Activated CD4-positive, alpha-beta T cell treated with anti-CD3 and anti-CD28 coated beads for 36 hours (primary cell): Measurements from ENCODE around the gene KLK10. TPM values are rescaled to one million over a fixed set of nuclear protein-coding genes. Genes with fewer than 3 reads are reported as not detected.

Source experiments
- ATAC-seq: fragments of 200-7000 bp; cut with Tn5 transposase; one replicate; pipeline ENCODE4 v1.10.0; 2021; ENCODE audit warnings: mild to moderate bottlenecking, moderate library complexity
- CTCF ChIA-PET: fragments of 350-600 bp; sonication (Branson Sonifier 250); formaldehyde crosslinking; loops from one replicate; lab custom pipeline; 2021; ENCODE audit warnings: antibody characterized with exemption; lab: Charles Lee
- POLR2A ChIA-PET: fragments of 350-600 bp; sonication (Branson Sonifier 250); formaldehyde crosslinking; loops from one replicate; lab custom pipeline; 2021; ENCODE audit warnings: antibody characterized with exemption, inconsistent platforms; lab: Charles Lee
- DNase-seq: peaks from one replicate; pipeline ENCODE4 v3.0.0-alpha.2; 2020
- H3K27ac Mint-ChIP-seq: one replicate; pipeline ENCODE4 v1.8.0; 2021; ENCODE audit warnings: mixed read lengths
- H3K27me3 Mint-ChIP-seq: one replicate; pipeline ENCODE4 v1.8.0; 2021; ENCODE audit warnings: mixed read lengths
- H3K36me3 Mint-ChIP-seq: one replicate; pipeline ENCODE4 v1.8.0; 2021; ENCODE audit warnings: low read depth, mixed read lengths
- H3K4me1 Mint-ChIP-seq: one replicate; pipeline ENCODE4 v1.8.0; 2021; ENCODE audit warnings: mixed read lengths
- H3K4me3 Mint-ChIP-seq: one replicate; pipeline ENCODE4 v1.8.0; 2021; ENCODE audit warnings: mild to moderate bottlenecking, moderate library complexity, mixed read lengths
- H3K9me3 Mint-ChIP-seq: one replicate; pipeline ENCODE4 v1.8.0; 2021; ENCODE audit warnings: low read depth, mixed read lengths
- intact Hi-C, 2 experiments: fragments of 100-400 bp; cut with DNase I in 1 of 2; cut with micrococcal nuclease in 1 of 2; formaldehyde crosslinking; loops; one replicate each; pipeline versions ENCODE4 v1.14.2 to v1.15.1; 2022 to 2024; cut with DNase I, micrococcal nuclease
- total RNA-seq, 2 experiments: library from RNA; stranded (reverse); gene quantifications; one replicate each; pipeline ENCODE4 v1.2.3, GENCODE V29; 2021

The KLK10 gene
- total RNA-seq, 2 experiments from 2014 or later, result not detected

DNA sequence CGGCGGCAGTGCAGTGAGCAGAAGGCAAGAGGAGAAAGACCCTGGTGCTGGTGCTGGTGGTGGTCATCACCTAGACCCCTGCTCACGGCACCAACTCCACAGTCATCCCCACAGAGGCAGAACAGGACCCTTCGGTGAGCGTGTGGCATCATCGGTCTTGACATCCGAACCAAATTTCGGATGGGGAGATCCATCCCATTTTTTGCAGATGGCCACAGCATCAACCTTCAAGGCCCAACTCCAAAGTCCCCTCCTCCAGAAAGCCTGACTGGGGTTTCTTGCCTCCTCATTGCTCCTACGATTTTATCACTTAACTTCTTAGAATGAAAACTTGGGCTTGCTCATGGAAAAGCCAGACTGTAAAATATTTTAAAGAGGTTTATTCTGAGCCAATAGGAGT is 24.0 kb upstream of the KLK10 start:
- no peaks in the 10 kb centered on the region for H3K4me1 Mint-ChIP-seq
- H3K27me3 Mint-ChIP-seq, result peaks cover 10% of the 10 kb centered on the region
- no peaks in the 10 kb centered on the region for H3K36me3 Mint-ChIP-seq
- intact Hi-C loops, result no loop called here
- DNase-seq (no peak), ATAC-seq (no peak)
- H3K9me3 Mint-ChIP-seq, result no peaks in the 10 kb centered on the region
- no peak overlapping the region for H3K4me3 Mint-ChIP-seq
- no peak overlapping the region for H3K27ac Mint-ChIP-seq
- CTCF ChIA-PET, result no interaction called here
- POLR2A ChIA-PET, result no interaction called here

GRCh38 chr19:51040151-51040550 is 20.6 kb upstream of the KLK10 start:
- Mint-ChIP-seq H3K4me3 (no peak overlapping the region), H3K27me3 (no peaks in the 10 kb centered on the region), H3K27ac (no peak overlapping the region), H3K4me1 (no peaks in the 10 kb centered on the region), H3K9me3 (no peaks in the 10 kb centered on the region), H3K36me3 (no peaks in the 10 kb centered on the region)
- intact Hi-C loops, result no loop called here
- ChIA-PET CTCF (no interaction called here), POLR2A (no interaction called here)
- DNase-seq (no peak), ATAC-seq (no peak)

GRCh38 chr19:51036519-51036918 is 17.0 kb upstream of the KLK10 start:
- intact Hi-C loops, result no loop called here
- no peak overlapping the region for H3K27ac Mint-ChIP-seq
- DNase-seq (no peak), ATAC-seq (no peak)
- POLR2A ChIA-PET, result no interaction called here
- no peak overlapping the region for H3K4me3 Mint-ChIP-seq
- H3K36me3 Mint-ChIP-seq, result no peaks in the 10 kb centered on the region
- H3K4me1 Mint-ChIP-seq, result no peaks in the 10 kb centered on the region
- CTCF ChIA-PET, result no interaction called here
- H3K27me3 Mint-ChIP-seq, result peaks cover 3% of the 10 kb centered on the region
- no peaks in the 10 kb centered on the region for H3K9me3 Mint-ChIP-seq

GRCh38 chr19:51034704-51035103 is 15.2 kb upstream of the KLK10 start, which contains the start of gene KLK12:
KLK12 (minus strand) TSS chr19:51035002; CDS start chr19:51034621, 381 bp downstream.
- intact Hi-C loops, result no loop called here
- H3K4me3 Mint-ChIP-seq, result no peak within 1 kb of the TSS
- peaks cover 11% of the 10 kb centered on the region for H3K27me3 Mint-ChIP-seq
- CTCF ChIA-PET, result no interaction called here
- no peak within 1 kb of the TSS for H3K27ac Mint-ChIP-seq
- H3K4me1 Mint-ChIP-seq, result no peaks in the 10 kb centered on the region
- no peaks in the 10 kb centered on the region for H3K36me3 Mint-ChIP-seq
- no peaks in the 10 kb centered on the region for H3K9me3 Mint-ChIP-seq
- ATAC-seq (no peak), DNase-seq (no peak)
- POLR2A ChIA-PET, result no interaction called here

GRCh38 chr19:51031880-51032225 is 12.3 kb upstream of the KLK10 start:
- ATAC-seq, result no peak
- H3K36me3 Mint-ChIP-seq, result no peaks in the 10 kb centered on the region
- intact Hi-C loops, result no loop called here
- H3K27me3 Mint-ChIP-seq, result peaks cover 13% of the 10 kb centered on the region
- ChIA-PET CTCF (no interaction called here), POLR2A (no interaction called here)
- no peak overlapping the region for H3K27ac Mint-ChIP-seq
- no peak for DNase-seq
- H3K4me3 Mint-ChIP-seq, result no peak overlapping the region
- no peaks in the 10 kb centered on the region for H3K4me1 Mint-ChIP-seq
- no peaks in the 10 kb centered on the region for H3K9me3 Mint-ChIP-seq

GRCh38 chr19:51031220-51031879 is 11.8 kb upstream of the KLK10 start:
- H3K27me3 Mint-ChIP-seq, result peaks cover 16% of the 10 kb centered on the region
- DNase-seq (no peak), ATAC-seq (no peak)
- intact Hi-C loops, result no loop called here
- no peaks in the 10 kb centered on the region for H3K4me1 Mint-ChIP-seq
- no peak overlapping the region for H3K4me3 Mint-ChIP-seq
- no peaks in the 10 kb centered on the region for H3K36me3 Mint-ChIP-seq
- CTCF ChIA-PET, result no interaction called here
- no peaks in the 10 kb centered on the region for H3K9me3 Mint-ChIP-seq
- no peak overlapping the region for H3K27ac Mint-ChIP-seq
- POLR2A ChIA-PET, result no interaction called here

DNA sequence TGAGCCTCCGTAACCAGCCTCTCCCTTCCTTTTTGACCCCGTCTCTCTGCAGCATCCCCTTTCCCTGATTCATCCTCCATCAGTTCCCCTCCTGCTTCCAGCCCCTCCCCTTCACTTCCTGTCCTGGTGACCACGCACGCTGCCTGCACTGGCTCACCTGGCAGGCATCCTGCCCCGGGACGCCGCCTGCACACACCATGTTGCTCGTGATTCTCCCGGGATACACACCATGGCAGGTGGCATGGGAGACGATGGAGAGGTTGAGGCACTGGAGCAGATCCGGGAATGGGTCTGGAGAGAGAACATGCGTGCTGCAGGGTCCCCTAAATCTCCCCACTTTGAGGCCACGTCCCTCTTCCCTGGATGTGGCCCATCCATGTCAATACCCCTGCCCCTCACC is 11.1 kb upstream of the KLK10 start:
- Mint-ChIP-seq H3K27me3 (peaks cover 16% of the 10 kb centered on the region), H3K4me1 (no peaks in the 10 kb centered on the region), H3K36me3 (no peaks in the 10 kb centered on the region), H3K27ac (no peak overlapping the region), H3K9me3 (no peaks in the 10 kb centered on the region), H3K4me3 (no peak overlapping the region)
- CTCF ChIA-PET, result no interaction called here
- no peak for DNase-seq
- ATAC-seq, result no peak
- intact Hi-C loops, result no loop called here
- POLR2A ChIA-PET, result no interaction called here

DNA sequence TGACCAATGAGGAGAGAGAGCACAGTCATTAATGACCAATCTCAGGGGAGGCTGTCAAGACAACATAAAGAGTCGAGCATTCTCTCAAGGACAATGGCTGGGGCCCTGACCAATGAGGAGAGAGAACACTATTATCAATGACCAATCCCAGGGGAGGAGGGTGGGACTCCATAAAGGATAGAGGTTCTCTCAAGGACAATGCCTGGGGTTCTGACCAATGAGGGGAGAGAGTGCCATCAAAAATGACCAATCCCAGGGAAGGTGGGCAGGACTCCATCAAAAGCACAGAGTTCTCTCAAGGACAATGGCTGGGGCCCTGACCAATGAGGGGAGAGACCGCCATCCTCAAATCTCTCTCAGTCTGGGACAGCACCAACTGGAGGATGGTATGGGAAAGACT is 10.2 kb upstream of the KLK10 start:
- no peak for DNase-seq
- no peak overlapping the region for H3K4me3 Mint-ChIP-seq
- peak; percentile 36 for ATAC-seq
- H3K4me1 Mint-ChIP-seq, result no peaks in the 10 kb centered on the region
- intact Hi-C loops, result no loop called here
- peaks cover 22% of the 10 kb centered on the region for H3K27me3 Mint-ChIP-seq
- ChIA-PET POLR2A (no interaction called here), CTCF (no interaction called here)
- no peaks in the 10 kb centered on the region for H3K9me3 Mint-ChIP-seq
- no peak overlapping the region for H3K27ac Mint-ChIP-seq
- no peaks in the 10 kb centered on the region for H3K36me3 Mint-ChIP-seq

- DNase-seq (no peak), ATAC-seq (no peak)
- no peaks in the 10 kb centered on the region for H3K9me3 Mint-ChIP-seq
- no peaks in the 10 kb centered on the region for H3K4me1 Mint-ChIP-seq
- no peaks in the 10 kb centered on the region for H3K36me3 Mint-ChIP-seq
- H3K27me3 Mint-ChIP-seq, result peaks cover 25% of the 10 kb centered on the region
- H3K4me3 Mint-ChIP-seq, result no peak overlapping the region
- POLR2A ChIA-PET, result no interaction called here
- CTCF ChIA-PET, result interaction anchor here (0.6 to 1.5 kb wide), 2 partner anchors 10 to 40 kb away, joined by 3 read pairs; no protein-coding TSS in a partner anchor
- intact Hi-C loops, result no loop called here
- H3K27ac Mint-ChIP-seq, result no peak overlapping the region
Observed at GRCh38 chr19:51027873-51028272, 8.4 kb upstream of the KLK10 start.

GRCh38 chr19:51027126-51027806 is 7.8 kb upstream of the KLK10 start:
- DNase-seq, result no peak
- Mint-ChIP-seq H3K4me3 (no peak overlapping the region), H3K27ac (no peak overlapping the region), H3K27me3 (peaks cover 29% of the 10 kb centered on the region), H3K4me1 (no peaks in the 10 kb centered on the region), H3K36me3 (no peaks in the 10 kb centered on the region), H3K9me3 (no peaks in the 10 kb centered on the region)
- CTCF ChIA-PET, result interaction anchor here (0.6 to 1.5 kb wide), 2 partner anchors 10 to 39 kb away, joined by 3 read pairs; no protein-coding TSS in a partner anchor
- intact Hi-C loops, result no loop called here
- POLR2A ChIA-PET, result no interaction called here
- no peak for ATAC-seq

DNA sequence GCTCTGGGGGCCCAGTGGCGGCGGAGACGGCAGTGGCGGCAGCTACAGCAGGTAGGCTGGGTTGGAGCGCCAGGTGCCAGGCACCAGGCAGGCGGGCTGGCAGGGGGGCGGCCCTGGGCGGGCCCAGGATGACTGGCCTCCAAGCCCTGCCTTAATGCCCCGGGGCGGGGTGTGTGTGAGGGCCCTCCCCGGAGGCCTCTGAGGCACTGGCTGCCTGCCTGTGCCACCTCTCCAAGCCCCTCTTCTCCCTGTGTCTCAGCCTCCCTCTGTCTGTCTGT is 7.0 kb upstream of the KLK10 start, which contains the start of gene KLK11:
TSS of gene KLK11 (minus strand) at position 63 of the 278 bp plus-strand sequence. CDS start 985 bp downstream, outside the sequence.
- no peak within 1 kb of the TSS for H3K4me3 Mint-ChIP-seq
- H3K27ac Mint-ChIP-seq, result no peak within 1 kb of the TSS
- CTCF ChIA-PET, result no interaction called here
- no peak for ATAC-seq
- peaks cover 29% of the 10 kb centered on the region for H3K27me3 Mint-ChIP-seq
- no peaks in the 10 kb centered on the region for H3K9me3 Mint-ChIP-seq
- intact Hi-C loops, result no loop called here
- H3K36me3 Mint-ChIP-seq, result no peaks in the 10 kb centered on the region
- POLR2A ChIA-PET, result no interaction called here
- no peaks in the 10 kb centered on the region for H3K4me1 Mint-ChIP-seq
- DNase-seq, result no peak

GRCh38 chr19:51025809-51026553 is 6.5 kb upstream of the KLK10 start:
- intact Hi-C loops, result no loop called here
- POLR2A ChIA-PET, result no interaction called here
- CTCF ChIA-PET, result interaction anchor here (0.5 kb wide), 1 partner anchor 1269 kb away, joined by 3 read pairs; no protein-coding TSS in a partner anchor
- Mint-ChIP-seq H3K4me1 (no peaks in the 10 kb centered on the region), H3K27me3 (peaks cover 24% of the 10 kb centered on the region), H3K4me3 (no peak overlapping the region), H3K27ac (no peak overlapping the region), H3K36me3 (no peaks in the 10 kb centered on the region), H3K9me3 (no peaks in the 10 kb centered on the region)
- DNase-seq (no peak), ATAC-seq (no peak)
